Dedifferentiated amniotic fluid mesenchymal stem cell (primary cell): ENCODE results near the gene ATAD3C.
"Not testable (repeated sequence)": the region's sequence is repeated elsewhere in the genome, so short reads cannot be mapped to it uniquely, and the experiment has no call there.

Source experiments
- DNase-seq: peaks from one replicate; pipeline ENCODE4 v3.0.0-alpha.2; 2016; ENCODE audit errors: extremely low spot score

ATAD3C gene

DNA sequence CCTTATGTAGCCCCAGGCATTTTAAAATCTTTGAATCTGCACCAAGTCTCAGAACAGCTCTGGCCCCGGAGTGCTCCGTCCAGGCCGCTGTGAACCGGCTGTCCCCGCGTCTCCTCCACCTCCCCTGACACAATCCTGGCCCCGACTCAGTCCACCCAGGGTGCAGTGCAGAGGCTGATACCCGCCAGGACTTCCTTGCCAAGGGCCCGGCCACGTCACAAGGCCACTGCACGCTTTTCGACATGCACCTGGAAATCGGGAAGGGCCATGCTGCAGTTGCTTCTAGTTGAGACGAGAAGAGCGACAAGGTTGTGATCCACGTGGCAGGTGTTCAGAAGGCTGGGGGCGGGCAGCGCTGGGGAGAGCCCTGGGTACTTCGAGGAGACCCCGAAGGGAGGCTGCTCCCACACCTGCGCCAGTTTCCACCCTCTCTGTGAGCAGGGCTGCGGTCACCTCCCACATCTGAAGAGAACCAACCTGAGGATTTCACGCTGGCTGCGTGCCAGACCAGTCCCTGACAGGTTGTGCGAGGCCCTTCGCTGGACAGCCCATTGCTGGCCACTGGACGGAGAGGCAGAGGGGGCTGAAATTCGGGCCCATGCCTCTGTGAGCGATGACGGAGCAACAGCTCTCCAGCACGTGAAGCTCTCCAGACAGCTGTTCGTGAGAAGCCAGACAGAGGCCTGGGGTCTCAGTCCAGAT, 7.3 kb upstream of the ATAD3C start:
- no peak for DNase-seq

GRCh38 chr1:1446631-1447030, 2.9 kb upstream of the ATAD3C start:
- DNase-seq, result not testable (repeated sequence)

- DNase-seq, result not testable (repeated sequence)
These were observed 1.1 kb downstream of the ATAD3C start for GRCh38 chr1:1450616-1451015.

GRCh38 chr1:1451696-1452364, 2.3 kb downstream of the ATAD3C start:
- DNase-seq, result no peak

GRCh38 chr1:1452365-1452739, 2.9 kb downstream of the ATAD3C start:
- not testable (repeated sequence) for DNase-seq

- DNase-seq, result no peak
These were observed 3.4 kb downstream of the ATAD3C start for GRCh38 chr1:1452882-1453281.

DNA sequence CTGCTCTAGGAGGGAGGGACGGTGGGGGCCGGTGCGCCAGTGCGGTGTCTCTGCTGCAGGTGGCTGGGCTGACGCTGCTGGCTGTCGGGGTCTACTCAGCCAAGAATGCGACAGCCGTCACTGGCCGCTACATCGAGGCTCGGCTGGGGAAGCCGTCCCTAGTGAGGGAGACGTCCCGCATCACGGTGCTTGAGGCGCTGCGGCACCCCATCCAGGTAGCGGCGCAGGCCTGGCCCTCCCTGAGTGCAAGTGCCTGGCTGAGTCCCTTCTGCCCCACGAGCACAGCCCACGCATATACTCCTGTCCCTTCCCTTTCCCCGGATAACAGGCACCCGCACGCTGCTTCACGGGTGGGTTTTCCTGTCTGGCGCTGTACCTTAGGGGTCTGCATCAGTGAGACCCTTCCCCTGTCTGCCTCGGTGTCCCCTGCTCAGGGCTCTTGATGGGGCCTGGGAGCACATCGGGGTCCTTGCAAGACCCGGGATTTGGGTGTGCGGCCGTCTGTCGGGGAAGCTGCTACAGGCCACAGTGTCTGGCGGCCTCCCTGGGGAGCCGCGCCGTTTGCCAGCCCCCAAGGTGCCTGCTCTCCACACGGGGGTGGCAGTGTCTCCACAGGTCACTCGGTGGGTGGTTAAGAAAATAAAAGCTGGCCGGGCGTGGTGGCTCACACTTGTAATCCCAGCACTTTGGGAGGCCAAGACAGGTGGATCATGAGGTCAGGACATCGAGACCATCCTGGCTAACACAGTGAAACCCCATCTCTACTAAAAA, 5.0 kb downstream of the ATAD3C start:
- not testable (repeated sequence) for DNase-seq

DNA sequence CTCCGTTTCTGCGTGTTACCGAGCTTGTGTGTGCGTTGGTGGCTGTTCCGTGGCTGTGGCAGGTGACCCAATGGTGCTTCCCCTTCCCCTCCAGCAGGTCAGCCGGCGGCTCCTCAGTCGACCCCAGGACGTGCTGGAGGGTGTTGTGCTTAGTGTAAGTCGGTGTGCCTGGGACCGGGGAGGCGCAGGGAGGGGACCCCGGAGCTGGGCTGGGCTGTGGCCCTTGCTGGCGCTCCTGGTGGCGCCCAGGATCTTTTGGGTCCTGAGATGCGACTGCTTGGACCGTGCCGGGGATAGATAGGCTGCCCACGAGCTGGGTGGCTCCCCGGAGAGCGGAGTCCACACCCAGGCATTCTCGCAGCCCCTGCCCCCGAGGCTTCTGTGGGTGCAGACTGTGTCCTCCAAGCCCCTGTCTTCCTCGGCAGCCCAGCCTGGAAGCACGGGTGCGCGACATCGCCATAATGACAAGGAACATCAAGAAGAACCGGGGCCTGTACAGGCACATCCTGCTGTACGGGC, 5.9 kb downstream of the ATAD3C start:
- DNase-seq, result no peak

DNA sequence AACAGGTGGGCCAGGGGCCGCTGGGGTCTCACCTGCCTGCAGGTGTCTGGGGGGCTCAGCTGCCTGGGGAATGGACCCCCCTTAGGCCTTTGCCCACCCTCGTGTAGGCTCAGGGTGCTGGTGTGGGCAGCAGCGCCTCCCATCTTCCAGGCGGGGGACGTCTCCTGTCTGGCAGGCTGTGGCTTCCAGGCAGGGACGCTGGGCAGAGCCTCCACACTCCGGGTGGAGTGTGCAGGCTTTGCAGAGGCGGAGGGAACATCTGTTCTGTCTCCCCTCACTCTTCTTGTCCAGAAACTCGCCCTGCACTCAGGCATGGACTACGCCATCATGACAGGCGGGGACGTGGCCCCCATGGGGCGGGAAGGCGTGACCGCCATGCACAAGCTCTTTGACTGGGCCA, 6.4 kb downstream of the ATAD3C start:
- DNase-seq, result not testable (repeated sequence)

GRCh38 chr1:1456683-1457255, 7.3 kb downstream of the ATAD3C start:
- not testable (repeated sequence) for DNase-seq

DNA sequence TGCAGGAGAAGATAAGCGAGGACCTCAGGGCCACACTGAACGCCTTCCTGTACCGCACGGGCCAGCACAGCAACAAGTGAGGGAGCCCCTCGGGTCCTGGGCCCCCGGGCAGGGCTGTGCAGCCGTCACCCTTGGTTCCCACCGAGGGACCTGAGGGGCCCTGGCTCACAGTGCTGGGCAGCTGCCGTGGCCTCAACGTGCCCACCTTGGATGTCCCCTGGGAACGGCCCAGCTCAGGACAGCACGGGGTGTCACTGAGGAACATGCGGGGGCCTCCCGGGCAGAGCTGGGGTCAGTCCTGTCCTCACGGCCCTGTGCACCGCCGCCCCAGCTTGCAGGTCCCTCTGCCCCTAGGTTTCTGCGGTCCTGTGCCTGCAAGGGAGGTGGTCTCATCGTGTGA, 9.7 kb downstream of the ATAD3C start:
- not testable (repeated sequence) for DNase-seq

GRCh38 chr1:1459711-1460110, 10.2 kb downstream of the ATAD3C start:
- not testable (repeated sequence) for DNase-seq

DNA sequence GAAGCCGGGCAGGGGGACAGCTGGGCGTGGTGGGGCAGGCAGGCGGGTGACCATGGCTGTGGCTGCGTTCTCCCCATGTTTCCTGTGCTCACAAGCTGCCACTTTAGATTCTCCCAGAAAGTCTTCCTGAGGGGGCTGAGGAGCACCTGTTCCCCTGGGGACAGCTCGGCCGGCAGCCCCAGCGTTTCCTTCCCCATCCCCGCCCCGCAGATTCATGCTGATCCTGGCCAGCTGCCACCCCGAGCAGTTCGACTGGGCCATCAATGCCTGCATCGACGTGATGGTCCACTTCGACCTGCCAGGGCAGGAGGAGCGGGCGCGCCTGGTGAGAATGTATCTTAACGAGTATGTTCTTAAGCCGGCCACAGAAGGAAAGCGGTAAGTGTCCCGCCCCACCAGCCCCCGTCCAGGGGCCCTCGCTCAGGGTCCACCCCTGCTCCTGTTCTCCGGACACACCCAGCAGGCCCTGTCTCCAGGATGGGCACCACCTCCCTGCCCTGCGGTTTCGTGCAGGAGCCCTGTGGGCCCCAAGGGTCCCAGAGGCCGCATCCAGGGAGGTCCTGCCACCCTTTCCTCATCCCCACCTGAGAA, 11.1 kb downstream of the ATAD3C start:
- DNase-seq, result no peak

- no peak for DNase-seq
These were observed 12.3 kb downstream of the ATAD3C start for GRCh38 chr1:1461721-1462317.

DNA sequence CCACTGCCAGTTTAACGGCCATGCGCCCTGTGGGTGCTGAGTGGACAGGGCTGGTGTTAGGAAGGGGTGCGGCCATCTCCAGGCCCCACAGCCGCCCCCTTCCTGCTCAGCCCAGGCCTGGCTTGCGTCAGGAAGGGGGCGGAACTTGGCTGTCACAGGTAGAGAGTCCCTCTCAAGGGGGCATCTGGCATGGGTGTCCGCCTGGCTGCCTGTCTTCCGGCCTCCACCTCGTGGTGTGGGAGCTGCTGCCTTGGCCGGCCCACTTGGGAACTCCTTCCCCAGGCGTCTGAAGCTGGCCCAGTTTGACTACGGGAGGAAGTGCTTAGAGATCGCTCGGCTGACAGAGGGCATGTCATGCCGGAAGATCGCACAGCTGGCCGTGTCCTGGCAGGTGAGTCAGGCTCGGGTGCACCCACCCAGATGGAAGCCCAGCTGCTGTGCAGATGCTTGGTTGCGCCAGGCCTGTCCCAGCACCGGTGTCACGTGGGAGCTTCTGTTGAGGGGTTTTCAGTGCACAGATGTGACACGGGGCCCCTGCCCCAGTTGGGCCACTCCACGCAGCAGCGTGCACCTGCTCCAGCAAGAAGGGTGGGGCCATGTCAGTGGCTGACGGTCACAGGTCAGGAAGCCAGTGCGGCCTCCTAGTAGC, 13.0 kb downstream of the ATAD3C start:
- no peak for DNase-seq

DNA sequence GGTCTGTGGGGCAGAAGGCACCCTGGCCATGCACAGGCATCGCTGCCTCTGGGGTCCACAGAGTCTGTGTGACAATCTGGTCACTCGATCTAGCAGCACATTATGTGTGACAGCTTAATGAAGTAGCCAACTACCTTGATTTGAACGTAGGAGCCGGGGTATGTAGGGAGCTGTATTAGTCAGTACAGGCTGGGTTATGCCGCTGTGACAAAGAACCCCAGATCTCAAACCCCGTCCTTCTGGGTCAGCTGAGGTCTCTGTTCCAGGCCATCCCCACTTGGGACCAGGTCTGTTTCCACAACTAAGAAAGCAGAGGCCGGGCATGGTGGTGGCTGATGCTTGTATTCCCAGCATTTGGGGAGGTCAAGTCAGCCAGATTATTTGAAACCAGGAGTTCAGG, 13.8 kb downstream of the ATAD3C start:
- DNase-seq, result no peak

- DNase-seq, result not testable (repeated sequence)
These were observed 18.9 kb downstream of the ATAD3C start for GRCh38 chr1:1468196-1468985.

DNA sequence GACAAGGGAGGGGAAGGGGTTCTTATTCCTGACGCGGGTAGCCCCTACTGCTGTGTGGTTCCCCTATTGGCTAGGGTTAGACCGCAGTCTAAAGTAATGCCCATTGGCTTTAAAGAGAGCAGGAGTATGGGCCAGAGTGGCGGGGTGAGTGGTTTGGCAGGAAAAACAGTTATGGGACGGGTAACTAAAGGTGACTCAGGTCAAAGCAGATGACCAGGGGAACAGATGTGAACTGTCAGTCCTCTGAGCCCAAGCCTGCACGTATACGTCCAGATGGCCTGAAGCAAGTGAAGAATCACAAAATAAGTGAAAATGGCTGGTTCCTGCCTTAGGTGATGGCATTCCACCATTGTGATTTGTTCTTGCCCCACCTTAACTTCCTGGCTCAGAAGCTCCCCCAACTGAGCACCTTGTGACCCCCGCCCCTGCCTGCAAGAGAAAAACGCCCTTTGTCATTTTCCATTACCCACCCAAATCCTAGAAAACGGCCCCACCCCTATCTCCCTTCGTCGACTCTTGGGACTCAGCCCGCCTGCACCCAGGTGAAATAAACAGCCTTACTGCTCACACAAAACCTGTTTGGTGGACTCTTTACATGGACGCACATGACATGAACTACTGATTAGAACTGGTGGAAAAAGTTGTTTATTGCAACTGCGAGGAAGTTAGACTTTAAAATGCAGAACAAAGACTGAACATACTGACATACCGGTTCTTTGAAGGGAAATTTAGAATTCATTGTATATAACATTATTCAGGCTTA, 21.3 kb downstream of the ATAD3C start:
- DNase-seq, result no peak

DNA sequence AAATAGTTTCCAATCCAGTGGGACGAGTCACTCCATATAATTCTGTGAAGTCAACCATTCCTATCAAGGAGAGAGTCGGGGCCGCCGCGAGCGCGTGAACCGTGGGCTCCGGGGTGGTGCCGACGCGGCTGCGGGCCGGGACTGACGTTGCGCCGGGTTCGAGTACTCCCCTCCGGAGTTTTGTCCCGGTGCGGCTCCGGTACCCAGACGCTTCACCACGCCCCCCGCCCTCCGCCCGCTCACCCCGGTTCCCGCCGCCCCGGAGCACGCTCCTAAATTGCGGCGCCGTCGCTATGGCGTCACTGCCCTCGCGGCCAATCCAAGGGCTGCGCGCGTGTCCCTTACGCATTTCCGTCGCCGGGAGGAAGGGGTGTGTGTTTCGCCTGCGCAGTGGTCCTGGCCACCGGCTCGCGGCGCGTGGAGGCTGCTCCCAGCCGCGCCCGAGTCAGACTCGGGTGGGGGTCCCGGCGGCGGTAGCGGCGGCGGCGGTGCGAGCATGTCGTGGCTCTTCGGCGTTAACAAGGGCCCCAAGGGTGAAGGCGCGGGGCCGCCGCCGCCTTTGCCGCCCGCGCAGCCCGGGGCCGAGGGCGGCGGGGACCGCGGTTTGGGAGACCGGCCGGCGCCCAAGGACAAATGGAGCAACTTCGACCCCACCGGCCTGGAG, 22.0 kb downstream of the ATAD3C start, which contains the start of gene ATAD3B:
Gene ATAD3B (plus strand): TSS at position 377 of the 664 bp plus-strand sequence. CDS start 120 bp downstream, at position 497.
- peak; percentile 86 for DNase-seq
